Measurements from ENCODE around the gene NKX2-1. TPM values are rescaled to one million over a fixed set of nuclear protein-coding genes. Genes with fewer than 3 reads are reported as not detected.
A peak's percentile ranks its signal among the peaks of the same experiment; 100 is the strongest.

Gene NKX2-1
- total and polyA plus RNA-seq, 4 donors: 0.39 TPM; not detected in 3

- Histone ChIP-seq H3K27ac (ENCODE audit: low read depth, low read length) (no peak overlapping the region), H3K4me1 (ENCODE audit: control insufficient read depth, insufficient read depth, low read length) (peaks cover 55% of the 10 kb centered on the region), H3K9me3 (ENCODE audit: control insufficient read depth, insufficient read depth, low read length) (no peaks in the 10 kb centered on the region), H3K4me3 (ENCODE audit: low read depth, low read length) (no peak overlapping the region), H3K27me3 (ENCODE audit: control insufficient read depth, insufficient read depth, low read length) (peaks cover 98% of the 10 kb centered on the region), H3K36me3 (ENCODE audit: control insufficient read depth, insufficient read depth, low read length) (no peaks in the 10 kb centered on the region)
- WGBS (ENCODE audit: insufficient coverage): 2% methylated on average over 34 of the region's 34 CpGs
- peak in 1 of 6 donors; percentile 4 for DNase-seq (ENCODE audit: low read depth in 4 of 6, low spot score in 6 of 6)
Measured at GRCh38 chr14:36518031-36518585, 1.9 kb downstream of the NKX2-1 start.

GRCh38 chr14:36517242-36518030 lies 2.6 kb downstream of the NKX2-1 start:
- Histone ChIP-seq H3K4me1 (ENCODE audit: control insufficient read depth, insufficient read depth, low read length) (peaks cover 48% of the 10 kb centered on the region), H3K36me3 (ENCODE audit: control insufficient read depth, insufficient read depth, low read length) (no peaks in the 10 kb centered on the region), H3K27ac (ENCODE audit: low read depth, low read length) (no peak overlapping the region), H3K9me3 (ENCODE audit: control insufficient read depth, insufficient read depth, low read length) (no peaks in the 10 kb centered on the region), H3K27me3 (ENCODE audit: control insufficient read depth, insufficient read depth, low read length) (peaks cover 98% of the 10 kb centered on the region), H3K4me3 (ENCODE audit: low read depth, low read length) (no peak overlapping the region)
- DNase-seq (ENCODE audit: low read depth in 4 of 6, low spot score in 6 of 6): peak in 1 of 6 donors; percentile 10
- WGBS (ENCODE audit: insufficient coverage): under 1% methylated on average over 87 of the region's 87 CpGs

GRCh38 chr14:36516719-36517241 lies 3.3 kb downstream of the NKX2-1 start:
- peak in 1 of 6 donors; percentile 9 for DNase-seq (ENCODE audit: low read depth in 4 of 6, low spot score in 6 of 6)
- H3K4me1 ChIP-seq (ENCODE audit: control insufficient read depth, insufficient read depth, low read length): peaks cover 44% of the 10 kb centered on the region

GRCh38 chr14:36515896-36516718 lies 3.9 kb downstream of the NKX2-1 start:
- no peak for DNase-seq (ENCODE audit: low read depth in 4 of 6, low spot score in 6 of 6)
- H3K4me3 ChIP-seq (ENCODE audit: low read depth, low read length): no peak overlapping the region
- WGBS (ENCODE audit: insufficient coverage): 0% methylated on average over 1 of the region's 11 CpGs

More at GRCh38 chr14:36516719-36517241, 3.3 kb downstream of the NKX2-1 start:
- peaks cover 98% of the 10 kb centered on the region for H3K27me3 ChIP-seq (ENCODE audit: control insufficient read depth, insufficient read depth, low read length)
- no peaks in the 10 kb centered on the region for H3K9me3 ChIP-seq (ENCODE audit: control insufficient read depth, insufficient read depth, low read length)
- no peak overlapping the region for H3K4me3 ChIP-seq (ENCODE audit: low read depth, low read length)
- H3K36me3 ChIP-seq (ENCODE audit: control insufficient read depth, insufficient read depth, low read length): no peaks in the 10 kb centered on the region
- H3K27ac ChIP-seq (ENCODE audit: low read depth, low read length): no peak overlapping the region
- WGBS (ENCODE audit: insufficient coverage): 2% methylated on average over 10 of the region's 16 CpGs

GRCh38 chr14:36515105-36515593 lies 4.9 kb downstream of the NKX2-1 start:
- H3K27ac ChIP-seq (ENCODE audit: low read depth, low read length): no peak overlapping the region
- DNase-seq (ENCODE audit: low read depth in 4 of 6, low spot score in 6 of 6): no peak
- H3K36me3 ChIP-seq (ENCODE audit: control insufficient read depth, insufficient read depth, low read length): no peaks in the 10 kb centered on the region
- H3K9me3 ChIP-seq (ENCODE audit: control insufficient read depth, insufficient read depth, low read length): no peaks in the 10 kb centered on the region
- H3K27me3 ChIP-seq (ENCODE audit: control insufficient read depth, insufficient read depth, low read length): peaks cover 96% of the 10 kb centered on the region
- 0% methylated on average over 4 of the region's 14 CpGs for WGBS (ENCODE audit: insufficient coverage)
- no peak overlapping the region for H3K4me3 ChIP-seq (ENCODE audit: low read depth, low read length)
- H3K4me1 ChIP-seq (ENCODE audit: control insufficient read depth, insufficient read depth, low read length): peaks cover 28% of the 10 kb centered on the region

More at GRCh38 chr14:36515896-36516718, 3.9 kb downstream of the NKX2-1 start:
- Histone ChIP-seq H3K27ac (ENCODE audit: low read depth, low read length) (no peak overlapping the region), H3K27me3 (ENCODE audit: control insufficient read depth, insufficient read depth, low read length) (peaks cover 96% of the 10 kb centered on the region), H3K4me1 (ENCODE audit: control insufficient read depth, insufficient read depth, low read length) (peaks cover 37% of the 10 kb centered on the region), H3K36me3 (ENCODE audit: control insufficient read depth, insufficient read depth, low read length) (no peaks in the 10 kb centered on the region), H3K9me3 (ENCODE audit: control insufficient read depth, insufficient read depth, low read length) (no peaks in the 10 kb centered on the region)

- no peak overlapping the region for H3K4me3 ChIP-seq (ENCODE audit: low read depth, low read length)
- 1% methylated on average over 32 of the region's 38 CpGs for WGBS (ENCODE audit: insufficient coverage)
- DNase-seq (ENCODE audit: low read depth in 4 of 6, low spot score in 6 of 6): peak in 1 of 6 donors; percentile 7
Measured at GRCh38 chr14:36514278-36515104, 5.5 kb downstream of the NKX2-1 start.

GRCh38 chr14:36513451-36514277 lies 6.4 kb downstream of the NKX2-1 start:
- H3K4me3 ChIP-seq (ENCODE audit: low read depth, low read length): no peak overlapping the region
- H3K27ac ChIP-seq (ENCODE audit: low read depth, low read length): no peak overlapping the region
- peaks cover 15% of the 10 kb centered on the region for H3K4me1 ChIP-seq (ENCODE audit: control insufficient read depth, insufficient read depth, low read length)
- no peaks in the 10 kb centered on the region for H3K9me3 ChIP-seq (ENCODE audit: control insufficient read depth, insufficient read depth, low read length)
- H3K27me3 ChIP-seq (ENCODE audit: control insufficient read depth, insufficient read depth, low read length): peaks cover 96% of the 10 kb centered on the region
- DNase-seq (ENCODE audit: low read depth in 4 of 6, low spot score in 6 of 6): no peak
- WGBS (ENCODE audit: insufficient coverage): 1% methylated on average over 36 of the region's 38 CpGs
- no peaks in the 10 kb centered on the region for H3K36me3 ChIP-seq (ENCODE audit: control insufficient read depth, insufficient read depth, low read length)

More at GRCh38 chr14:36514278-36515104, 5.5 kb downstream of the NKX2-1 start:
- Histone ChIP-seq H3K4me1 (ENCODE audit: control insufficient read depth, insufficient read depth, low read length) (peaks cover 22% of the 10 kb centered on the region), H3K27ac (ENCODE audit: low read depth, low read length) (no peak overlapping the region), H3K27me3 (ENCODE audit: control insufficient read depth, insufficient read depth, low read length) (peaks cover 96% of the 10 kb centered on the region), H3K9me3 (ENCODE audit: control insufficient read depth, insufficient read depth, low read length) (no peaks in the 10 kb centered on the region), H3K36me3 (ENCODE audit: control insufficient read depth, insufficient read depth, low read length) (no peaks in the 10 kb centered on the region)

- no peak for DNase-seq (ENCODE audit: low read depth in 4 of 6, low spot score in 6 of 6)
- 1% methylated on average over 16 of the region's 17 CpGs for WGBS (ENCODE audit: insufficient coverage)
Measured at GRCh38 chr14:36513012-36513420, 7.0 kb downstream of the NKX2-1 start.

More at GRCh38 chr14:36513012-36513420, 7.0 kb downstream of the NKX2-1 start:
- Histone ChIP-seq H3K9me3 (ENCODE audit: control insufficient read depth, insufficient read depth, low read length) (no peaks in the 10 kb centered on the region), H3K4me3 (ENCODE audit: low read depth, low read length) (no peak overlapping the region), H3K36me3 (ENCODE audit: control insufficient read depth, insufficient read depth, low read length) (no peaks in the 10 kb centered on the region), H3K27me3 (ENCODE audit: control insufficient read depth, insufficient read depth, low read length) (peaks cover 96% of the 10 kb centered on the region), H3K4me1 (ENCODE audit: control insufficient read depth, insufficient read depth, low read length) (peaks cover 19% of the 10 kb centered on the region), H3K27ac (ENCODE audit: low read depth, low read length) (no peak overlapping the region)
